ENCODE measurements around the gene ACAD8. TPM values are rescaled to one million over a fixed set of nuclear protein-coding genes. Genes with fewer than 3 reads are reported as not detected.
A peak's percentile ranks its signal among the peaks of the same experiment; 100 is the strongest.
"Not testable (repeated sequence)": the region's sequence is repeated elsewhere in the genome, so short reads cannot be mapped to it uniquely, and the experiment has no call there.

Gene ACAD8
- total RNA-seq, 1 donor, result 19.4 TPM

GRCh38 chr11:134237557-134237922, 15.8 kb upstream of the ACAD8 start:
- DNase-seq (ENCODE audit: low read depth in 2 of 3, low spot score in 2 of 3), result no peak

DNA sequence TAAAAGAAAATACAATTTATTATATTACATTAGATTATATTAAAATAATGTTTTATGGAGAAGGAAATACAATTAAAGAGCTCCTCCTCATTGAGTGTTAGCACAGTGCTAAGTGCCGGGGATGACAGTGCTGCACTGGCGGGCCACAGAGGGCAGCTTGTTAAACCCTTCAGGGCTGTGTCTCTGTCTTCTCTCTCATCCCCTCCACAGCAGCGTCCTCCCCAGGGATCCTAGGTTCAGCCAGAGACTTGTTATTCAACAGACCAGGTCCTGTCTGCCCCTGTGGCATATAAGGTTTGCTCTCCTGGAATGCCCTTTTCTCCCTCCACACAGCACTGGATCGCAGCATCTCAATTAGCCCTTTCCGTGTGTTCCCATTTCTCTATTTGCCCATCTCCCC, 14.4 kb upstream of the ACAD8 start:
- no peak for DNase-seq (ENCODE audit: low read depth in 2 of 3, low spot score in 2 of 3)

- DNase-seq (ENCODE audit: low read depth in 2 of 3, low spot score in 2 of 3), result no peak
Observed at GRCh38 chr11:134240592-134240991, 12.8 kb upstream of the ACAD8 start.

DNA sequence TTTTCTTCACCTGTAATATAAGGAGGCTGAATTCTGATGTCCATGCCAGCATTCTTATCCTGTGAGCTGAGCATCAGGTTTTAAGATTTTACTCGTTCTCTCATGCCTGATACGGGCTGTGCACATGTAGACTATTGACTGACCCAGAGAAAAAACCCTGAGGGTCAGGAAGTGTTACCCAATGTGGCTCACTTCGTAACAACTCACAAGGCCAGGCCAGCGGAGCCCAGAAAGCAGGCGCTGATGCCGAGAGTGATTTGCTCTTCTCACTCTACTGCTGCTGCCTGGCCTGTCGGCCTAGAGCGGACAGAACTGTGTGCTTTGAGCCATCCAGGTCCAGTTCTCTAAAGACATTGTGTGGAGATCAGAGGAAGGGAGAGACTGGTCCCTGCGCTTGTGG, 11.0 kb upstream of the ACAD8 start:
- no peak for DNase-seq (ENCODE audit: low read depth in 2 of 3, low spot score in 2 of 3)

DNA sequence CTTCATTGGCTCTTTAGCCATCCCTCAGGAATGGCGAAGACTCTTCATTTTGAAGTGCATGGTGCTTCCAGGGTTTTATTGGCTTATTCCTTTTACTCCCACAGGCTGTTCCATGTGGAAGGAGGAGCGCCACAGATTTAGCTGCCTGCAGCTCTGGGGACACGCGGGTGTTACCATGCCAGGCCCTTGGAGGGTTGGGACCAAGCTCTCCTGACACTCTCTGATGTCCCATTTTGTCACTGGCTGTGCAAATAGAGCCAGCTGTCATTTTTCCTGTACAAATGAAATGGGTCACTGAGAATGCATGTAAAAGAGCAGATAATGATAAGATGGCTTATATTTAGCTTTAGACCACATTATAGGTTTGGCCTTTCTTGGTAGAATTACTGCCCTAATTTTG, 9.5 kb upstream of the ACAD8 start:
- no peak for DNase-seq (ENCODE audit: low read depth in 2 of 3, low spot score in 2 of 3)

DNA sequence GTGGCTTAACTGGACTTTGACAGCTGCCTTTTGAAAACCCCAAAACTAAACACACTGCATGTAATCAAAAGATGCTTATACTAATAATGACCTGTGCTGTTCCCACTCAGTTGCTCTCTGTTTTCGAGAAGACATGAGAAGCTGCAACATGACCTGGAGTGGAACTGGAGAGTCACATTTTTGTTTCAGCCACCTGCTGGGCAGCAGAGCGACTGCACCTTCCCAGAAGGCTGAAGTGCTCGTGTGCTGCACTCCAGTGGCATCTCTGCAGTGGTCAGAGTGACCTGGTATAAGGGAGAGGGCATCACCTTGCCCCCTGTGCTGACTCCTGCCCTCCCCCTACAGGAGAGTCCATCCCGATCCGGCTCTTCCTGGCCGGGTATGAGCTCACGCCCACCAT, 8.8 kb upstream of the ACAD8 start:
- DNase-seq (ENCODE audit: low read depth in 2 of 3, low spot score in 2 of 3), result peak in 1 of 3 donors; percentile 36

GRCh38 chr11:134245434-134245833, 7.9 kb upstream of the ACAD8 start:
- no peak for DNase-seq (ENCODE audit: low read depth in 2 of 3, low spot score in 2 of 3)

GRCh38 chr11:134246100-134246499, 7.3 kb upstream of the ACAD8 start:
- no peak for DNase-seq (ENCODE audit: low read depth in 2 of 3, low spot score in 2 of 3)

GRCh38 chr11:134246678-134247077, 6.7 kb upstream of the ACAD8 start:
- no peak for DNase-seq (ENCODE audit: low read depth in 2 of 3, low spot score in 2 of 3)

- no peak for DNase-seq (ENCODE audit: low read depth in 2 of 3, low spot score in 2 of 3)
Observed at GRCh38 chr11:134248910-134249480, 4.4 kb upstream of the ACAD8 start.

GRCh38 chr11:134250246-134250645, 3.1 kb upstream of the ACAD8 start:
- DNase-seq (ENCODE audit: low read depth in 2 of 3, low spot score in 2 of 3), result no peak

GRCh38 chr11:134250675-134251074, 2.7 kb upstream of the ACAD8 start:
- DNase-seq (ENCODE audit: low read depth in 2 of 3, low spot score in 2 of 3), result no peak

- peak in 1 of 3 donors; percentile 12 for DNase-seq (ENCODE audit: low read depth in 2 of 3, low spot score in 2 of 3)
Observed at GRCh38 chr11:134252346-134253187, 801 bp upstream of the ACAD8 start.

- no peak for DNase-seq (ENCODE audit: low read depth in 2 of 3, low spot score in 2 of 3)
Observed at GRCh38 chr11:134254433-134255183, 1.2 kb downstream of the ACAD8 start.

DNA sequence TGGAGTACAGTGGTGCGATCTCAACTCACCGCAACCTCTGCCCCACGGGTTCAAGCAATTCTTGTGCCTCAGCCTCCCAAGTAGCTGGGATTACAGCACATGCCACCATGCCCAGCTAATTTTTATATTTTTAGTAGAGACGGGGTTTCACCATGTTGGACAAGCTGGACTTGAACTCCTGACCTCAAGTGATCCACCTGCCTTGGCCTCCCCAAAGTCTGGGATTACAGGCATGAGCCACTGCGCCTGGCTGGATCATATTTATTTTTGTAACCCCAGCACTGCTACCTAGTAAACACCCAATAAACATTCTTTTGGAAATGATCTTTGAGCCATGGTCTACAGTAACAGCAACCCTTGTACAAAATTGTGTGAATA, 1.8 kb downstream of the ACAD8 start:
- not testable (repeated sequence) for DNase-seq (ENCODE audit: low read depth in 2 of 3, low spot score in 2 of 3)

DNA sequence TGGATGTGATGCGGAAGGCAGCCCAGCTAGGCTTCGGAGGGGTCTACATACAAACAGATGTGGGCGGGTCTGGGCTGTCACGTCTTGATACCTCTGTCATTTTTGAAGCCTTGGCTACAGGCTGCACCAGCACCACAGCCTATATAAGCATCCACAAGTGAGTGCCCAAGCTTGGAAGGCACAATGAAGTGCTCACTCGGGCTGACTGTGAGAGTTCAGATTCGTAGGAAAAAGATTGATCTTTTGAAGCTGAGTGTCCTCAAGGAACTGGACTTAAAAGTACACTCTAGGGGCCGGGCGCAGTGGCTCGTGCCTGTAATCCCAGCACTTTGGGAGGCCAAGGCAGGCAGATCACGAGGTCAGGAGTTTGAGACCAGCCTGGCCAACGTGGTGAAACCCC, 3.7 kb downstream of the ACAD8 start:
- DNase-seq (ENCODE audit: low read depth in 2 of 3, low spot score in 2 of 3), result no peak

DNA sequence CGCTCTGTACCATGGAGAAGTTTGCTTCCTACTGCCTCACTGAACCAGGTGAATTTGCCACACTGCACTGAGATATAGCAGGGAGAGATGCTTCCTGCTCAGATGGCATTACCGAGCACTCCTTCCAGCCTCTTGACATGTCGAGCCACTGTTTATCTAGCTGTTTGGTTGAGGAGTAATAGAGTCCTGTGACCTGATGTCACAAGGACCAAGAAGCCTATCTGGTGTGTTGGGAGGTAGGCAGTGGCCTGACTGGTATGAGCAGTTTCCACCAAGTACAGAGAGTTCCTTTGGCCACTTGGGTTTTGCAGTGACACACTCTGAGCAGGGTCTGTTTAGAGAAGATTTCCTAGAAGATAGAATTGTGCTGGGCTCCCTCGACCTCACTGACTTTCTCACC, 5.2 kb downstream of the ACAD8 start:
- no peak for DNase-seq (ENCODE audit: low read depth in 2 of 3, low spot score in 2 of 3)

- DNase-seq (ENCODE audit: low read depth in 2 of 3, low spot score in 2 of 3), result peak in 1 of 3 donors; percentile 32
Observed at GRCh38 chr11:134260503-134260902, 7.1 kb downstream of the ACAD8 start.

DNA sequence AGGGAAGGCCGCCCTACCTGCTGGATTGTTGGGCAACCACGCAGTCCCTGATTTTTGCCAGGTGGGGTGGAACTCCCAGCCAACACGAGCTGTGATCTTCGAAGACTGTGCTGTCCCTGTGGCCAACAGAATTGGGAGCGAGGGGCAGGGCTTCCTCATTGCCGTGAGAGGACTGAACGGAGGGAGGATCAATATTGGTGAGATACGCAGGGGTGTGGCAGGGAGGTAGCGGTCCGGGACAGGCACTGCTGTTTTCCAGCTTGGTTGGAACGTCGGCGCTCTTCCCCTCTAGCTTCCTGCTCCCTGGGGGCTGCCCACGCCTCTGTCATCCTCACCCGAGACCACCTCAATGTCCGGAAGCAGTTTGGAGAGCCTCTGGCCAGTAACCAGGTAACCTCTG, 7.6 kb downstream of the ACAD8 start:
- no peak for DNase-seq (ENCODE audit: low read depth in 2 of 3, low spot score in 2 of 3)

- DNase-seq (ENCODE audit: low read depth in 2 of 3, low spot score in 2 of 3), result peak in 1 of 3 donors; percentile 48
Observed at GRCh38 chr11:134261626-134262488, 8.5 kb downstream of the ACAD8 start.
